Stimulated activated CD8-positive, alpha-beta memory T cell treated with anti-CD3 and anti-CD28 coated beads, Interleukin-15, amount 100 ng/mL, for 4 hours (primary cell): ENCODE measurements around the gene SLC22A7.

Source experiments
- DNase-seq, 2 donors: peaks; one replicate each; pipeline ENCODE4 v3.0.0-alpha.2; 2020; ENCODE audit warnings: low read depth in 2 of 2

Gene SLC22A7

DNA sequence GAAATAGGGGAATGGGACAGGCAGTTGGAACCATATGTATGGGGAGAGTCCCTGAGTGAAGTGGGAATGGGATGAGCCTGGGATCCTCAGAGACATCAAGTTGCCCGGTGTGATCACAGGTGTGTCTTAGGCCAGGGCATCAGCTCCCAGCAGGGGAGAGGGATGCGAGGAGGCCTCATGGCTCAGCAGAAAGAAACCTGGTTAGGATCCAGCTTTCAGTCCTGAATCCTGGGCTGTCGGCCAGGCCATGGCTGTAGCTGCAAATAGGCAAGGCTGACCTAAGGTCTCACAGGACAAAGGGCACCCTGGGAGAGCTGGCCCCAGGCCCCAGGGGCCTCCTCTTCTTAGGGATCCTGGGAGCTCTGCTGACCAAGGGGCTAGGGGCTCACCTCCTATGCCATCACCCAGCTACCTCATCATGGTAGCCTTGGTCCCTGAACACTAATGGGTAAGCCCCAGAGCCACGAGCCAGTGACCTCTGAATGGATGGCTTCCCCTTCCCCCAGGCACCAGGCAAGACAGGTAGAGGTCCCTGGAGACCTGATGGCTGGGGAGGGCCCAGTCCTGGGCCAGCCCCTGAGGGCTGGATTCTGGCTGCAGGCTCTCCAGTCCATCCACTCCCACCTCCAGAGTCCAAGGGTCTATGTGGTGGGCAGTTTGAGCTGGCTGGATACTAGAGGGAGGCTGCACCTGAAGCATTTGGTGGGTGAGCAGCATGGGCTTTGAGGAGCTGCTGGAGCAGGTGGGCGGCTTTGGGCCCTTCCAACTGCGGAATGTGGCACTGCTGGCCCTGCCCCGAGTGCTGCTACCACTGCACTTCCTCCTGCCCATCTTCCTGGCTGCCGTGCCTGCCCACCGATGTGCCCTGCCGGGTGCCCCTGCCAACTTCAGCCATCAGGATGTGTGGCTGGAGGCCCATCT is at the start of gene SLC22A7:
TSS of gene SLC22A7 (plus strand) at position 617 of the 921 bp plus-strand sequence. CDS start at position 716, 99 bp downstream.
- DNase-seq: no peak

DNA sequence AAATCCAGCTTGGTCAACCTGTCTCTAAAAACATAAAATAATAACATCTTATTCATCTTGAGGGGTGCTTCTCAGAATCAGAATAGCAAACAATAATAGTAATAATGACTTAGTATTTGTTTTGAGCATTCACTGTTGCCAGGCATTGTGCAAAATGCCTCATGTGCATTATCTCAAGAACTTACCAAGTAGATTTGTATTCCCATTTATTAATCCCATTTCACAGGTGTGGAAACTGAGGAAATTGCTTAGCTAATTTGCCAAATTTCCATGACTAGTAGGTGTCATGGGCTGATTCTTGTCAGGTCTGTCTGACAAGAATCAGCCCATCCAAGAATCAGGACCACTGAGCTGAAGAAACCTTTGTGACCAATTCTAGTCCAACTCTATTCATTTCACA is 49.3 kb upstream of the SLC22A7 start:
- no peak for DNase-seq

DNA sequence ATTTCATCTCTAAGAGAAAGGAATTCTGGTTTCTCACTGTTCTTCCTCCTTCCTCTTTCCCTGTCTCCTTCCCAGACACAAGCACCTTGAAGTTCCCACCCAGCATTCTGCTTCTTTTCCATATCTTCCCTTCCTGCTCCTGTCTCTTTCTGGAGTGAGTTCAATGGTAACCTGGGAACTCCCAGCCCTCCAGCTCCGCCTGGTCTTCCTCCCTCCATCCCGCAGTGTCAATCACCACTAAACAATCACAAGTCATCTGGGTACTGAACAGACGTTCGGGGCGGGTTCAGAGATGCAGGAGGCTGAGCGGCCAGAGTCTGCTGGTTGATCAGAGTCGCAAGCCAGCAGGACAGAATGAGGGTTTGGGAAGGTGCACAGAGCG is 47.1 kb upstream of the SLC22A7 start:
- no peak for DNase-seq

GRCh38 chr6:43253401-43253800 is 44.7 kb upstream of the SLC22A7 start:
- DNase-seq: no peak

DNA sequence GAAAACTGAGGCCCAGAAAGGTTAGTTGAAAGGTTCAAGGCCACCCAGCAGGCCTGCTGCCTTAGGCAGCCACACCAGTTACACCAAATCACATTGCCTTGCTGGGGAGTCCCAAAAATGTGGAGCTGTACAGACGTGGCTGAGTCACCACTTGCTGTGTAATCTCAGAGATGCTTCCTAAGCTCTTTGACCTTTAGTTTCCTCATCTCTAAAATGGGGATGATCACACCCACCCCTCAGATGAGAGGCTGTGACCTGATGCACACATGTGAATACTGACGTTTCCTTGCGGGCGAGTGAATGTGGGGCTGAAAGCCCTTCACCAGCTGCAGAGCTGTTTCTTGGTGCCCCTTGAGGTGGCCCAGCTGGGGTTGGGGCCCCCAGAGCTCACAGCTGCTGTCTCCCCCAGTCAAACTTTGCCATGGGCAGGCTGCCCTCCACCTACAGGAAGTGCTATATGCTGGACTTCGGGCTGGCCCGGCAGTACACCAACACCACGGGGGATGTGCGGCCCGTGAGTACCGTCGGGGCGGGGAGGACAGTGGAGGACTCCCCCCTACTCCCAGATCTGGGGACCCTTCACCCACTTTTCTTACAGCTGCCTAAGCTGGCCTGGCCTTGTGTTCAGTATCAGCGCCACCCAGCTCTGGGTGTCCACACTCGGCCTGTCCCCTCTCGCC is 43.8 kb upstream of the SLC22A7 start:
- no peak for DNase-seq

DNA sequence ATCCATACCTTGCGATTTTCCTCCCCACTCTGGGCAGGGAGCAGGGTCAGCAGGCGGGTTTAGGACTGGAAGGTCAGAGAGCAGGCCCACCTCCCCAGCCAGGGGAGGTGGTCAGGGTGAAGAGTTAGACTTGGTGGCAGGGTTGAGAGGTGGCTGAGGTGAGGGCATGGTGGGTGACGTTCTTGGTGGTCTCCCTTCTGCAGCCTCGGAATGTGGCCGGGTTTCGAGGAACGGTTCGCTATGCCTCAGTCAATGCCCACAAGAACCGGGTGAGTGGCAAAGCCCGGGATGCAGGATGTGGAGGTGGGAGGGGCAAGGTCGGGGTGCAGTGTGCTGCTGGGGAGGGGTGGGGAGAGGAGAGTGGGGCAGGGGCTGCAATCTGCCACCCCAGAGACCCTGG is 43.2 kb upstream of the SLC22A7 start:
- DNase-seq: no peak

DNA sequence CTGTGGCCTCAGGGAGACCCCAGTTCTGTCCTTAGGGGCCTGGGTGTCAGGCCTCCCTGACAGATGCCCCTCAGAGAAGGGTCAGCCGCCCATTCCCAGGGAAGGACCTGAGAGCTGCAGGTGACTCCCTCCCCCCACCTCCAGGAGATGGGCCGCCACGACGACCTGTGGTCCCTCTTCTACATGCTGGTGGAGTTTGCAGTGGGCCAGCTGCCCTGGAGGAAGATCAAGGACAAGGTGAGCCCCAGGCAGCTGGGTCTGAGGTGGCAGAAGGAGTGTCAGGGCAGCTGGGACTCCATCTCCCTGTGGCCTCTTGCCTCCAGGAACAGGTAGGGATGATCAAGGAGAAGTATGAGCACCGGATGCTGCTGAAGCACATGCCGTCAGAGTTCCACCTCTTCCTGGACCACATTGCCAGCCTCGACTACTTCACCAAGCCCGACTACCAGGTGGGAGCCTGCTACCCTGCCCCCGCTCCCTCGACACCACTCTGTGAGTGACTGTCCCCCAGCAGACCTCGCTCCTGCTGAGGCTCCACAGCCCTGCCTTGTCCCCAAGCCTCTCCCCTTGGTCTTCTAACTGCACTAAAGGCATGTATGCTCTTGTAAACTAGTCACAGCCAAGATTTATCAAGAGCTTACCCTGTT is 42.5 kb upstream of the SLC22A7 start:
- DNase-seq: no peak

DNA sequence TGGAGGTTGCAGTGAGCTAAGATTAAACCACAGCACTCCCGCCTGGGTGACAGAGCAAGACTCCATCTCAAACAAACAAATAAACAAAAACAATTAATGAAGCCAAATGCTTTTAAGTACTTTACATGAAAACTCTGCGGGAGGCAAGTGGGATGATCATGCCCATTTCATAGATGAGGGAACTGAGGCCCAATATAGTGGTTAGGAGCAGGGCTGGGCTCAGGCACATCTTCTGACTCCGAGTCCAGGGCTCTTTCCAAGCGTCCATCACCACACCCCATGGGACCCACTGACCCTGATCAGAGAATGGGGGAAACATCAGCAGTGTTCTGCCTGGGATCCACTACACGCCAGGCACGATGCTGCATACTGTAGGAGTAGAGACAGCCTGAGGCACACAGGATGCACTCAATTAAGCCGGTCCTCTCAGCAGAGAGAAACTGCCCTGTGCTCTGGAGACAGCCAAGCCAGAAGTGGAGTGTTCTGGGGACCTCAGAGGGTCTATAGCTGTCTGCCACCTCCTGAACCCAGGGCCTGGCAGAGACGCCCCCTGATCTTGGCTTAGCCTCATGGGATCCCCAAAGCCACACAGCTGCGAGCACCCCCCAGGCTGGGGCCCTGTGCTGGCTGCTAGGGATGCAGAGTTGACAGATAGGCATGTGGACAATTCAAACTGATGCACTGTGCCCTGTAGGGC is 41.2 kb upstream of the SLC22A7 start:
- no peak for DNase-seq

- DNase-seq: no peak
These were observed 40.5 kb upstream of the SLC22A7 start for GRCh38 chr6:43257367-43258145.

GRCh38 chr6:43258180-43258579 is 39.9 kb upstream of the SLC22A7 start:
- DNase-seq: no peak

DNA sequence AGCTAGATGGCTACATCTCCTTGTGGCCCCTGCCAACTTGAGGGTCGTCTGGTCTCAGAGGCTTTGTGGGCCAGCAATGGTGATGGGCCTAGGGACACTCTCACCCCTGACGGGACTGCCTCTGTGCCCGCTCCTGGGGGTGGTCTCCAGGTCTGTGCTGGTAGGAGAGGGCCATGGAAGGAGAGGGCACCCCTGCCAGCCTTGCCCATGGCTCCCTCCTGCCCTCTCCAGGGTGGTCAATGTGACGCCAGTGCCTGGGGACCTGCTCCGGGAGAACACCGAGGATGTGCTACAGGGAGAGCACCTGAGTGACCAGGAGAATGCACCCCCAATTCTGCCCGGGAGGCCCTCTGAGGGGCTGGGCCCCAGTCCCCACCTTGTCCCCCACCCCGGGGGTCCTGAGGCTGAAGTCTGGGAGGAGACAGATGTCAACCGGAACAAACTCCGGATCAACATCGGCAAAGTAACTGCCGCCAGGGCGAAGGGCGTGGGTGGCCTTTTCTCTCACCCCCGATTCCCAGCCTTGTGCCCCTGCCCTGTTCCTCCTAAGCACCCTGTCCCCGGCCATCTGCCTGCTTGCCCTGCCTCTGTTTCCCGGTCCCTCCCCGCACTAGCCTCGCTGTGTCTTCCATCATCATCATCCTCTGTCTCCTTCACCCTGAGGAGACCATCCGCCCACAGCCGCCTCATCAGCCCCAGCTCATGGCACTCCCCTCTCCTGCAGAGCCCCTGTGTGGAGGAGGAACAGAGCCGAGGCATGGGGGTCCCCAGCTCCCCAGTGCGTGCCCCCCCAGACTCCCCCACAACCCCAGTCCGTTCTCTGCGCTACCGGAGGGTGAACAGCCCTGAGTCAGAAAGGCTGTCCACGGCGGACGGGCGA is 39.0 kb upstream of the SLC22A7 start:
- no peak for DNase-seq

DNA sequence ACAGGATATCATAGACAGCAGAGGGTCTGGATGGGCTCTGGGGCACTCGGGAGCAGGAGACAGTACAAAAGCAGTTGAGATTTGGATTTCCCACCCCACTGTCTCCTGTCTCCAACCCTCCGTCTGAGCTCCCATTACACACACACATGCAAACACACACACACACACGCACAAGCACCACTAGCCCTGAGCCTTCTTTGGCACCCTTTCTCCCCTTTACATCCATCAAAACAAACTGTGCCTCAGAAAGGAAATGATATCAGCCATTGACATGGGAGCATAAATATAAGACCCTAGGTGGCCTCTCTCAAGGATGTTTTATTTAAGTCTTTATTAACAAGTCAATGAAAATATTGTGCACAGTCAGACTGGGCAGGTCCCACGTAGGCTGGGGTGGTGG is 37.3 kb upstream of the SLC22A7 start:
- no peak for DNase-seq

DNA sequence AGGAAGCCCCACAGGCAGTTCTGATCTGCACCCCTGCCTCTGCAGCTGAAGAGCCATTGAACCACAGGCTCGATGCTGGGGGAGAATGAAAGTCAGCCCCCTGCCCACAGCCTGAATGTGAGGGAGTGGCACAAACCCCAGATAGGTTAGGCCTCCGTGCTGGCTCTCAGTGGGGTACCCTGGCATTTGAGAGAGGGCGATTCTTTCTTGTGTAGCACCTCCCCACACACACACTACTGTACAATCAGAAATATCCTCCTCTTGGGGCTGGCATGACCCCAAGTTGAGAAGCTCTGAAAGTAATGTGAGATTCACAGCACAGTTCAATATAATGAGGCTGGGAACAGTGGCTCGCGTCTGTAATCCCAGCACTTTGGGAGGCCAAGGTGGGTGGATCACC is 36.9 kb upstream of the SLC22A7 start:
- no peak for DNase-seq

DNA sequence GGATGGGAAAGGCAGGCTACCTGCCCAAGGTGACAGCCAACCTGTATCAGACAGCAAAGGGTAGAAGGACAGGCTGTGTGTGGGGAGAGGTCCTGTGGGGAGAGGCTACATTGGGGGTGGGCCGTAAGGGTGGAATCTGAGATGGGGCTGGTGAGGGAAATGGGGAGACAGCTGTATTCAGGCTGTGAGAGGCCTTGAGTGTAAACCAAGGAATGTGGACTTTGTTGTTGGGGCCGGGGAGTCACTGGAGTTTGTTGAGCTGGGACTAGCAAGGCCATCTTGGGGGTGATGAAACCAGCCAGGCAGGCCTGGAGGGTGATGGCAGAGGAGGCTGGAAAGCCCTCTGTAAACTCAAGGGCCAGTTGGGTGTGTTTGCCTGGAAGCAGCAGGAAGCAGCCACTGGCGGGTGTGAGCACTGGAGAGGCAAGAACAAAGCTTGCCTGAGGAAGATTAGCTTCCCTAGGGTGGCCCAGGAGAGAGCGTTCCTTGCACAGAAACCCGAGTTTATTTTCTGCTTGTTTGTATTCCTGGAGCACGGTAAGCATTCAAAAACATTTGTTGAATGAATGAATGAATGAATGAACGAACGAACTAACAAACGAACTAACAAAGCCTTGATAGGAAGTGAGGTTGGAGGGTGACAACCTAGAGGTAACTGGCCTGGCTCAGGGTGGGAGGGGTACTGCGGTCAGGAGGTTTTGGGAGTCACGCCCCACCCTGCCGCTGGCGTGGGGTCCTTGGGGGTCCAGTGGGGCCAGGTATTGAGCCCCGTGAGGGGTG is 35.9 kb upstream of the SLC22A7 start:
- no peak for DNase-seq

DNA sequence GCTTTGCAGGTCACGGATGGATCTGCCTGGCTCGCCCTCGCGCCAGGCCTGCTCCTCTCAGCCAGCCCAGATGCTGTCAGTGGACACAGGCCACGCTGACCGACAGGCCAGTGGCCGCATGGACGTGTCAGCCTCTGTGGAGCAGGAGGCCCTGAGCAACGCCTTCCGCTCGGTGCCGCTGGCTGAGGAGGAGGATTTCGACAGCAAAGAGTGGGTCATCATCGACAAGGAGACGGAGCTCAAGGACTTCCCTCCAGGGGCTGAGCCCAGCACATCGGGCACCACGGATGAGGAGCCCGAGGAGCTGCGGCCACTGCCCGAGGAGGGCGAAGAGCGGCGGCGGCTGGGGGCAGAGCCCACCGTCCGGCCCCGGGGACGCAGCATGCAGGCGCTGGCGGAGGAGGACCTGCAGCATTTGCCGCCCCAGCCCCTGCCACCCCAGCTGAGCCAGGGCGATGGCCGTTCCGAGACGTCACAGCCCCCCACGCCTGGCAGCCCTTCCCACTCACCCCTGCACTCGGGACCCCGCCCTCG is 35.2 kb upstream of the SLC22A7 start:
- DNase-seq: no peak

DNA sequence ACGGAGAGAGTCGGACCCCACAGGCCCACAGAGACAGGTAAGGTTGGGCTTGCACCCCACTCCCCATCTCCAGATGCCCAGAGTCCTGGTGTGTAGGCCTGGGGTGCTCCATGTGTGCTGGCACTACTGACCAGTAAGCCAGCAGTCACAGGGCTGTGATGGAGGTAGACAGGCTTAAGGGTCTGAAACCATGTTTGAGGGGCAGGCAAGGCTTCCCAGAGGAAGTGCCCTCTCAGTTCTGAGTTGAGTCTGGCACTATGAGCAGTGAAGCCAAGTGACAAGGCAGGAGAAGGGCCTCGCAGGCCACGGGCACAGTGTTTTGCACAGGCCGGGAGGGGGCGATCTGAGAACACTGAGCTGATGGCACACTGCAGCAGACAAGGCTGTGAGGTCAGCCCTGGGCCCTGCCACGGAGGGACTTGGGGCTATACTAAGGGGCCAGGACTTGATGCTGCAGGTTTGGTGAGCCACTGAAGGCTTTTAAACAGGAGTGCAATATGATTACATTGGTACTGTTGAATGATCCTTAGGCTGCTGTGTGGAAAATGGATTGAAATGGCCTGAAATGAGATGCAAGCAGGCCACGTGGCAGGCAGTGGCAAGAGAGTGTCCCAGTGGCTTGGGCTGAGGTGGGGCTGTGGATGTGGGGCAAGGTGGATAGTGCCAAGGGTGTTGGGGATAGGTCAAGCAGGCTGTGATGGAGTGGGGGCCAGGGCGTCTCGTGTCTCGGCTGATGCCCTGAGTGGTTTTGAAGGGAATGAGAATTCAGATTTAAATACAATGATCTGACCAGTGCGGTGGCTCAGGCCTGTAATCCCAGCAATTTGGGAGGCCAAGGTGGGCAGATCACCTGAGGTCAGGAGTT is 34.5 kb upstream of the SLC22A7 start:
- DNase-seq: peak; percentile 41 to 50

DNA sequence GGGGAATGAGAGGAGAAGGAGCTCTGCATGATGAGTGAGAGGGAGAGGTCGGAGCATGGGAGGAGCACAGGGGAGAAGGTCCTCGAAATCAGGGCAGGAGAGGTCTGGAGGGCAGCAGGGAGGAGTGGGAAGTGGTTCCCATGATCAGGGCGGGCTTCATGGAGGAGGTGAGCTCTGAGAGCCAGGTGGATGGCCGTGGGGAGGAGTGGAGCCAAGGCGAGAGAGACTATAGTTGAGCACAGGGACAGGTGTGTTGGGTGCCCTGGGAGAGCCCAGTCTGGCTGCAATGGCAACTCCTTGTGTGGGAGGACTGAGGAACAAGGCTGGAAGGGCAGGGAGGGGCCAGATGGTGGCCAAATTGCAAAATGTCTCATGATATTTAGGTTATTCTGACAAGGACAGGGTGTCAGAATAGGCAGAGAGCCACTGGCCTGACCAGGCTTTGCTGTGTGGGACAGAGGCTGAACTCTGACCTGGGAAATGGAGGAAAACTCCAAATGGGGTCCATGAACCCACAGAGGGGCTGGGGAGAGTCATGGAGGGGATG is 33.4 kb upstream of the SLC22A7 start:
- DNase-seq: no peak

GRCh38 chr6:43265564-43265963 is 32.5 kb upstream of the SLC22A7 start:
- no peak for DNase-seq
